Spleen (tissue), 7 donors: ENCODE measurements around the gene ZNF653.

Experiments
- POLR2A ChIP-seq, 3 donors: fragments of 450-650 bp; IDR thresholded peaks; one replicate each; pipeline ENCODE4 v1.5.1; 2017; ENCODE audit warnings: antibody characterized with exemption in 3 of 3, mild to moderate bottlenecking in 1 of 3
- POLR2AphosphoS5 ChIP-seq, 3 donors: sonication (generic); formaldehyde crosslinking; IDR thresholded peaks; one replicate each; pipeline ENCODE4 v1.5.1; 2017; ENCODE audit warnings: antibody characterized with exemption in 3 of 3
- TF ChIP-seq, protein P1 (sequence below), 11 experiments: fragments of 200-600 bp in 7 of 11; fragments of 450-650 bp in 4 of 11; sonication (generic) in 4 of 11; IDR thresholded peaks in 8 of 11; conservative IDR thresholded peaks in 3 of 11; 1 replicate in 7 of 11; 2 replicates in 4 of 11; pipeline versions ENCODE4 v1.4.0 to v1.8.0; 2016 to 2021; ENCODE audit warnings: antibody characterized with exemption in 11 of 11, inconsistent platforms in 4 of 11, mild to moderate bottlenecking in 1 of 11
- donor health status: DM: no; HTN: no; CAD: no; lungs with moderate emphysema.
- donor health status: DM: no; HTN: no; CAD: no.
- donor health status: DM: no; HTN: no; CAD: no.

DNA sequence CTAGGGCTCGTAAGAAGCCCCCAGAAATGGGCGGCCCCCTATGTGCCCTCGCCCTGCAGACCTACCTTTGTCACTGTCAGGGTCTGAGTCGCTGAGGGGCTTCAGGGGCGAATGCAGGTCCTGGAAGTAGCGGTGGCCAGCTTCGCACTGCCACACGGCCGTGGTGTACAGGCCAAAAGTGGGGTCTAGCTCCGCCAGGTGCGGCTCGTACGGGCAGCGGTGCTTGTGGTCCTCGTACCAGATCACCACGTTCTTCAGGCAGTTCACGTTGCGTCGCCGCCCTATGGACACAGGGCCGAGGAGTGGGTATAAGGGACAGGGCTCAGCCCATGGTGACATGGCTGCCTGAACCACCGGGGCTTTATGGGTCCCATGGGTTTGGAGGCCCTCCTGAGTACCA, 9.8 kb downstream of the ZNF653 start:
- TF ChIP-seq POLR2A (IDR thresholded peaks at IDR 0.05) = no peak
- TF ChIP-seq, protein P1, sequence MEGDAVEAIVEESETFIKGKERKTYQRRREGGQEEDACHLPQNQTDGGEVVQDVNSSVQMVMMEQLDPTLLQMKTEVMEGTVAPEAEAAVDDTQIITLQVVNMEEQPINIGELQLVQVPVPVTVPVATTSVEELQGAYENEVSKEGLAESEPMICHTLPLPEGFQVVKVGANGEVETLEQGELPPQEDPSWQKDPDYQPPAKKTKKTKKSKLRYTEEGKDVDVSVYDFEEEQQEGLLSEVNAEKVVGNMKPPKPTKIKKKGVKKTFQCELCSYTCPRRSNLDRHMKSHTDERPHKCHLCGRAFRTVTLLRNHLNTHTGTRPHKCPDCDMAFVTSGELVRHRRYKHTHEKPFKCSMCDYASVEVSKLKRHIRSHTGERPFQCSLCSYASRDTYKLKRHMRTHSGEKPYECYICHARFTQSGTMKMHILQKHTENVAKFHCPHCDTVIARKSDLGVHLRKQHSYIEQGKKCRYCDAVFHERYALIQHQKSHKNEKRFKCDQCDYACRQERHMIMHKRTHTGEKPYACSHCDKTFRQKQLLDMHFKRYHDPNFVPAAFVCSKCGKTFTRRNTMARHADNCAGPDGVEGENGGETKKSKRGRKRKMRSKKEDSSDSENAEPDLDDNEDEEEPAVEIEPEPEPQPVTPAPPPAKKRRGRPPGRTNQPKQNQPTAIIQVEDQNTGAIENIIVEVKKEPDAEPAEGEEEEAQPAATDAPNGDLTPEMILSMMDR (IDR thresholded peaks at IDR 0.05 in 8 of 11, conservative IDR thresholded peaks at IDR 0.05 in 3 of 11) = no peak
- TF ChIP-seq POLR2AphosphoS5 (IDR thresholded peaks at IDR 0.05) = no peak
